ENCODE data around the gene TRIM14.
"Not testable (repeated sequence)": the region's sequence is repeated elsewhere in the genome, so short reads cannot be mapped to it uniquely, and the experiment has no call there.

TRIM14 gene

GRCh38 chr9:98104445-98104881 lies 14.6 kb downstream of the TRIM14 start:
- peak in 1 of 2 donors; percentile 26 for DNase-seq

DNA sequence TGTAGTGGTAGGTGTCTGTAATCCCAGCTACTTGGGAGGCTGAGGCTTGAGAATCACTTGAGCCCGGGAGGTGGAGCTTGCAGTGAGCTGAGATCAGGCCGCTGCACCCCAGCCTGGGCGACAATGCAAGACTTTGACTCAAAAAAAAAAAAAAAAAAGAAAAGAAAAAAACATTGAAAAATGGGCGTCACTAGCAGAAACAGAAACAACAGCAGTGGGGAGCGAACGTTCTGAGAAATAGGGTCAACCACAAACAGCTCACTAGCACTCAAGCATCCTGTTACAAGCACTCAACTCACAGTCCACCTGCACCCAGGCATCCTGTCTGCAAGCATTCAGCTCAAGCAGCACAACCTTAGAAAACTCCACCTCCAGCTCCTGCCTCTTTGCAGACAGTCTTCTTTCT lies 17.2 kb downstream of the TRIM14 start:
- peak; percentile 88 to 89 for DNase-seq

GRCh38 chr9:98101416-98101815 lies 17.6 kb downstream of the TRIM14 start:
- no peak for DNase-seq

- DNase-seq: no peak
Observed at GRCh38 chr9:98100456-98100855, 18.6 kb downstream of the TRIM14 start.

- no peak for DNase-seq
Observed at GRCh38 chr9:98099898-98100297, 19.1 kb downstream of the TRIM14 start.

- DNase-seq: peak in 1 of 2 donors; percentile 34
Observed at GRCh38 chr9:98099346-98099745, 19.7 kb downstream of the TRIM14 start.

DNA sequence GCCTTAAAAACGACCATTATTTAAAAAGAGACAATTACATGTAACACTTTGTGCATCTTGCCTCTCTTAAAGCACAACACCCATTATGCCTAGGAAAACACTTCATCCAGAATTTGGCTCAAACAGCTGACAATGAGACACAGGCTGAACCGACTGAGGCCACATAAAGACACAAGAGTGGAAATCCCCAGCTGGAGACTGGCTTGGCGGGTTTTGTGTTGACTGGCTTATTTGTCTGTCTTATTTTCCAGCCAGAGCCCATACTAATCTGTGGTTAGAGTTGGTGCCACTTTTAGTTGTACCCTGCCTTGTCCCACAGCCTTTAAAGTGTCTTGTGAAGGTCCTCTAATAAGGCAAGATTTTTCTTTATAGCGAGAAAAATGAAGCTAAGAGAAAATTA lies 21.2 kb downstream of the TRIM14 start:
- peak; percentile 40 to 52 for DNase-seq

- DNase-seq: no peak
Observed at GRCh38 chr9:98096091-98096490, 22.9 kb downstream of the TRIM14 start.

DNA sequence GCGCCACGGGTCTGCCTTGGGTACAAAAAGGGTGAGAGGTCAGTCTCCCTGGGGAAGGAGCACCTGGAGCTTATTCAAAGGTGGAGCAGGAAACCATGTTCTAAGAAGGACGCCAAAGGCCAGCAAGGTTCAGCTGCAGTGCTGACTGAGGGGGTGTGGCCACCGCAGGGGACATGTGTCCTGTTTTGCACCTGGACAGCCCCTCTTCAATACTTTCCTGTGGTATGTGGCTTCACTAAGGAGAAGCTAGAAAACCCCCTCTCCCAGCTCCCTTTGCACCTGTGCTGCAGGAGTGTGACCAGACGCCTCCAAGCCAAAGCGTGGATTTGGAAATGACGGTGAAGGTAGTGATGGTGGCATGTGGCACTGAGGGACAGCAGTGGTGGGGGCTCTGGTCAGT lies 23.6 kb downstream of the TRIM14 start:
- no peak for DNase-seq

DNA sequence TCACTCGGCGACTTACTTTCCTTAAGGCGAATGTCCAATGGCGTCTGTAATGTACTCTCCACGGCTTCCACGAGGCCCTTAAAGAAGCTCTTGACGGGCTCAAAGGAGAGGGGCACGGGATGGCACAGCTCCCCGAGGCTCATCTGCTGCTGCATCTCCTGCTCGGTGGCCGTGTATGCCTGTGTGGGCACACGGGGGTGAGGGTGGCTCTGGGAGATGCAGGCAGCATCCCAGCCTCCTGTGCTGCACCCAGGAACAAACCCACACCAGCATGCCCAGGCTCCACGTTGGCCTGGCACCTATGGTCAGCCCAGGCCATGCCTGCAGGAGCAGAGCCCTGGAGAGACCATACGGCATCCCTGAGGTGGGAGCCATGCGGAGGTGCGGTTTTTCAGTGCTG lies 24.2 kb downstream of the TRIM14 start:
- DNase-seq: no peak

- no peak for DNase-seq
Observed at GRCh38 chr9:98094316-98094715, 24.7 kb downstream of the TRIM14 start.

- DNase-seq: peak in 1 of 2 donors; percentile 28
Observed at GRCh38 chr9:98092613-98092931, 26.4 kb downstream of the TRIM14 start.

- DNase-seq: no peak
Observed at GRCh38 chr9:98091735-98092612, 27.0 kb downstream of the TRIM14 start.

- DNase-seq: not testable (repeated sequence)
Observed at GRCh38 chr9:98090674-98091073, 28.3 kb downstream of the TRIM14 start.

GRCh38 chr9:98087420-98088354 lies 31.3 kb downstream of the TRIM14 start:
- DNase-seq: peak; percentile 62 to 73

DNA sequence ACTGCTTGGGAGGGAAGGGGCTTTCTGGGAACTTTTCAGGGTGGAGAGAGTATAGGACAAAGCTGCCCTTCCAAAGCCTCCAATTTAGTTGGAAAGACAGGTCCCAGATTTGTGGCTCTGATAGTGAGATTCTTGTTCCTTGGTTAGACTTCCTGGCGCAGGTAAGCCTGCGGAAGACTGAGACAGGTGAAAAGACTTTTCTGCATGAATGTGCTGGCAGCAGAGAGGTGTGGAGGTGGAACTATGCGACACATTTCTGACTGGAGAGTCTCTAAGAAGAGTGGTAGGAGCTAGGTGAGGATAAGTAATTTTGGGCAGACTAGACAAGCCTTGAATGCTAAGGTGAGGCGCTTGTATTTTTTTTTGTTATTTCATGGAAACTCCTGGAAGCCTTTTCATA lies 32.6 kb downstream of the TRIM14 start:
- no peak for DNase-seq

DNA sequence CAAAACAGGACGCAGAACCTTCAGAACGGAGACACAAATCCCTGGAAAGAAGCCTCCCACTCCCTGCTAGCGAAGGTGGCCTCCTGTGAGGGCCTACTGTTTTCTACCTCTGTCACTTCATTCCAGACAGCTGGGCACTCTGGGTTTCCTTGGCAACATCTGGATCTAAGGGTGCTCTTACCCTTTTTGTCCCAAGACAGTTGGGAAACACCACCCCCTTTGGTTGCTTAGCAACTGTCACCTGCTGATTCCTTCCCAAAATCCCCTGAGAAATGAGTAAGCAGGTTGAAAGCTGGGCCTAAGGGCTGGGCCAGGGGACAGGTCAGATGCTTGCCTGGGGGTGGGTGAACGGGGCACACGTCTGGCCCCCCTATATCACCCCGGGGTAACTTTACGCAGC lies 33.1 kb downstream of the TRIM14 start:
- DNase-seq: no peak

DNA sequence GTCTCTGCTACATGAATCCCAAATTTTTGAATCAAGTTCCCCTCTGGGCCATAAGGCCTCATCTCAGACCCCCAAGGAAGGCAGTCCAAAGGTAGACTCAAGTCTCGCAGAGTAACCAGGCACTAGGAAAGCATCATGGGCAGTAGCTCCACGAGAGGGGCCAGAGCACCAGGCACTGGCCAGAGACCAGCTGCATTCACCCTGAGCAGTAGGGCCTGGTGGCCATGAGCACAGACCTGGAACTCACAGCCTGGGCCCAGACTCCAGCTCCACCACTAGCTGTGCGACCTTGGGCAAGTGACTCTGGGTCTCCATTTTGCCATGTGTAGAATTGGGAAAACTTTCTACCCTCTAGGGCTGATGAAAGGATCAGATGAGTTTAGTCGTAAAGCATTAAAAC lies 34.0 kb downstream of the TRIM14 start:
- DNase-seq: no peak

DNA sequence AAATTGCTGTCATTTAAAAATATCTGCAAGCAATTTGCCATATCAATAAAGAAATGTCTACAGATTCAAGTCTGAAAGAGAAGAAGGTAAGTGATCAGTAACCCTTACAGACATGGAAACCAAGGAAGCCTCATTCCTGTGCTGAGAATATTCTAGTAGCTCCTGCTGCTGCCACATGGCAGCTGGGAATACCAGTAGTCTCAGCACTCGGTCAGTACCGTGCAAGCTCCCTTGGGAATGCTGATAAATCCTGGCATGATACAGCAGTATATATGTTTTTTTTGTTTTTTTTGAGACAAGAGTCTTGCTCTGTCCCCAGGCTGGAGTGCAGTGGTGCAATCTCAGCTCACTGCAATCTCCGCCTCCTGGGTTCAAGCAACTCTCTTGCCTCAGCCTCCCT lies 34.6 kb downstream of the TRIM14 start:
- no peak for DNase-seq

GRCh38 chr9:98083566-98084183 lies 35.3 kb downstream of the TRIM14 start:
- DNase-seq: no peak

DNA sequence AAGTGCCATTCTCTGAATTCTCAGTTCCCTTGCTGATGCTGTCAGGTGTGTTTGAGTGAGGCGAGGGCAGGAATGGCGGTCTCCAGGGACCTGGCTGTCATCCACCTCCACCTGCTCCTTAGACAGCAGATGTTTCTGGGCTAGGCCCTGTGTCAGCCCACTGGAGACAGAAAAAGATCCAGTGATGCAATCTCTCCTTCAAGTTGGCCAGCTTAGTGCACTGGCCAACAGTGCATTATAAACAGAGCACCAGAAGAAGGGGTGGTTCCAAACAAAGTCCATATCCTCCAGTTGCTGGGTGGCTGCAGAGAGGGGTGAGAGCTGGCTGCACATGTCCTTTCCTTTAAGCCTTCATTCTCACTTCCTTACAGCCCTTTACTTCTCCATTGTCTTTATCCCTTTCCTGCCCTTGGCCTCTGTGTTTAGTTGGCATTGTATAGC lies 35.9 kb downstream of the TRIM14 start:
- no peak for DNase-seq

DNA sequence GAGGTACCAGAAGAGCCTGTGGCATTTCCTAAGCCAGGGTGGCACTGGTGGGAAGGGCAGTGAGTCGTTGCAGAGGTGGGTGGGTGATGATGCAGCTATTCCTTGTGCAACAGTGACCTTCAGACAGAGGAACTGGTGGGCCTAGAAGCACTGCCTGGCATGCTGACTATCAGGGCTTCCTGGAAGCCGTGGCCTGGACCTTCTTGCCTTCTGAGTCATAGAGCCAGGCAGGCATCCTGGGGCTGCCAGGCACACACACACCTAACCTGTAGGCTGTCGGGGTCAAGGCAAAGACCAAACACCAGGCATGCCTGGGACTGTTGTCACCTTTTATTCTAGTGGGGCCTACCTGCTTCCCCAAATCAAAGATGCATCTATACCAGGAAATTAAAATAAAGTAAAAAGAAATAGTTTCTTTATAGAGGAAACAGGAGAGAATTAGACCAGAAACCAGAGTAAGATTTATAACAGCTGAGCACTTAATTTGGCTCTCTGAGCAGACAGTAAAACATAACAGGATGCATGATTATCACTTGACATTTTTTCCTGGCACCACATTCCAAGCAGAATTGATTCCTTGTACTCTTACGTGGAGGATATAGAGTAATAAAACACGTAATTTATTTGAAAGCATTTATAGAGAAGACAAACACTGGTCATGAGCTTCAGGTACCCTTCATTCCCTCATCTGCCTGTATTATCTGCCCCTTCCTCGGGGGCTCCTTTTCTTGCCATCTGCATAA lies 37.4 kb downstream of the TRIM14 start:
- no peak for DNase-seq

GRCh38 chr9:98080780-98081179 lies 38.2 kb downstream of the TRIM14 start:
- DNase-seq: no peak
